ENCODE data around the gene C19orf38. TPM values are rescaled to one million over a fixed set of nuclear protein-coding genes. Genes with fewer than 3 reads are reported as not detected.
"Not testable (repeated sequence)": the region's sequence is repeated elsewhere in the genome, so short reads cannot be mapped to it uniquely, and the experiment has no call there.

Gene C19orf38
- total RNA-seq, 4 donors from 2014 or later: 0.42 to 4.5 (median 2.4) TPM

- peak within 1 kb of the TSS; percentile 64 to 93 (median 85) for H3K4me3 ChIP-seq
- peak; percentile 24 to 85 (median 42) for TF ChIP-seq CTCF (IDR thresholded peaks at IDR 0.05)
- TF ChIP-seq EP300 (IDR thresholded peaks at IDR 0.05): peak; percentile 29 to 69
- peak in 1 of 2 donors; percentile 44 for TF ChIP-seq POLR2A (IDR thresholded peaks at IDR 0.05)
- peaks cover 0 to 33% (median 9%) of the 10 kb centered on the region in 3 donors for H3K36me3 ChIP-seq
- peak within 1 kb of the TSS; percentile 96 to 99 (median 98) for H3K27ac ChIP-seq
- WGBS, 2 donors: 0% methylated on average over 42 to 50 of the region's 50 CpGs
- peaks cover 0 to 17% (median 2%) of the 10 kb centered on the region in 4 donors for H3K4me1 ChIP-seq
- H3K27me3 ChIP-seq: no peaks in the 10 kb centered on the region
- peak; percentile 100 for DNase-seq (ENCODE audit: low spot score in 2 of 2)
- H3K9me3 ChIP-seq: peaks cover 0 to 9% (median 0%) of the 10 kb centered on the region in 4 donors
Observed at GRCh38 chr19:10835754-10836478, 12.3 kb upstream of the C19orf38 start, which contains the start of gene TMED1. TSS of gene TMED1 (minus strand) at chr19:10836212. CDS start at chr19:10836191, 21 bp downstream.

- TF ChIP-seq CTCF (IDR thresholded peaks at IDR 0.05): peak in 1 of 5 experiments; percentile 24
- peak in 1 of 2 donors; percentile 49 for TF ChIP-seq EP300 (IDR thresholded peaks at IDR 0.05)
- TF ChIP-seq POLR2A (IDR thresholded peaks at IDR 0.05): peak in 1 of 2 donors; percentile 2
- Histone ChIP-seq H3K27ac (peak overlapping the region; percentile 96 to 99 (median 98)), H3K4me1 (peaks cover 0 to 17% (median 2%) of the 10 kb centered on the region in 4 donors), H3K9me3 (peaks cover 0 to 9% (median 0%) of the 10 kb centered on the region in 4 donors), H3K27me3 (no peaks in the 10 kb centered on the region), H3K4me3 (peak overlapping the region; percentile 64 to 93 (median 85)), H3K36me3 (peaks cover 0 to 25% (median 3%) of the 10 kb centered on the region in 3 donors)
- 34 to 37% methylated on average over 37 to 38 of the region's 38 CpGs for WGBS, 2 donors
- DNase-seq (ENCODE audit: low spot score in 2 of 2): peak in 1 of 2 donors; percentile 57
Observed at GRCh38 chr19:10836479-10837330, 11.5 kb upstream of the C19orf38 start.

GRCh38 chr19:10837649-10838048, 10.6 kb upstream of the C19orf38 start:
- H3K9me3 ChIP-seq; DNase-seq (ENCODE audit: low spot score in 2 of 2); H3K27ac ChIP-seq; H3K4me3 ChIP-seq; H3K27me3 ChIP-seq: not testable (repeated sequence)
- 92 to 94% methylated on average over 7 of the region's 7 CpGs for WGBS, 2 donors
- Histone ChIP-seq H3K36me3 (peaks cover 0 to 16% (median under 1%) of the 10 kb centered on the region in 3 donors), H3K4me1 (peaks cover 0 to 17% (median 2%) of the 10 kb centered on the region in 4 donors)

- no peak overlapping the region for H3K27ac ChIP-seq
- peaks cover 0 to 9% (median 0%) of the 10 kb centered on the region in 4 donors for H3K9me3 ChIP-seq
- peaks cover 0 to 17% (median 2%) of the 10 kb centered on the region in 4 donors for H3K4me1 ChIP-seq
- no peak for DNase-seq (ENCODE audit: low spot score in 2 of 2)
- no peaks in the 10 kb centered on the region for H3K27me3 ChIP-seq
- H3K36me3 ChIP-seq: peaks cover 0 to 8% (median 0%) of the 10 kb centered on the region in 3 donors
- H3K4me3 ChIP-seq: no peak overlapping the region
- no peak for TF ChIP-seq EP300 (IDR thresholded peaks at IDR 0.05)
- no peak for TF ChIP-seq CTCF (IDR thresholded peaks at IDR 0.05)
- no peak for TF ChIP-seq POLR2A (IDR thresholded peaks at IDR 0.05)
- 79 to 87% methylated on average over 11 of the region's 11 CpGs for WGBS, 2 donors
Observed at GRCh38 chr19:10838377-10838776, 9.8 kb upstream of the C19orf38 start.

Measured in tibial nerve (tissue), 4 donors.